Chondrocyte (in vitro differentiated cells): Measurements from ENCODE around the gene PIGV. TPM values are rescaled to one million over a fixed set of nuclear protein-coding genes. Genes with fewer than 3 reads are reported as not detected.

Experiments used
- DNase-seq: peaks from one replicate; pipeline ENCODE4 v3.0.0; 2021; ENCODE audit warnings: mixed read lengths, low spot score
- H3K27ac Mint-ChIP-seq: one replicate; pipeline ENCODE4 v1.8.0; 2021; ENCODE audit warnings: mild to moderate bottlenecking, moderate library complexity, mixed read lengths; ENCODE audit not compliant: unreplicated experiment
- H3K27me3 Mint-ChIP-seq: 2 replicates; pipeline ENCODE4 v1.8.0; 2021; ENCODE audit warnings: low read depth, mixed read lengths
- H3K36me3 Mint-ChIP-seq: 2 replicates; pipeline ENCODE4 v1.8.0; 2021; ENCODE audit warnings: low read depth, mixed read lengths
- H3K4me1 Mint-ChIP-seq: 2 replicates; pipeline ENCODE4 v1.8.0; 2021; ENCODE audit warnings: low read depth, mild to moderate bottlenecking, mixed read lengths
- H3K4me3 Mint-ChIP-seq: one replicate; pipeline ENCODE4 v1.8.0; 2021; ENCODE audit warnings: mild to moderate bottlenecking, moderate library complexity, mixed read lengths; ENCODE audit not compliant: unreplicated experiment
- H3K9me3 Mint-ChIP-seq: 2 replicates; pipeline ENCODE4 v1.8.0; 2021; ENCODE audit warnings: low read depth, mixed read lengths
- total RNA-seq: library from RNA; stranded (reverse); gene quantifications from 3 replicates; pipeline ENCODE4 v1.2.1, GENCODE V29; 2021
- TF ChIP-seq, protein P1 (sequence below): fragments of 200-600 bp; sonication (generic); IDR thresholded peaks from 2 replicates; pipeline ENCODE4 v1.5.0; 2021; ENCODE audit warnings: antibody characterized with exemption, mild to moderate bottlenecking, moderate library complexity

The PIGV gene
- total RNA-seq, 1 donor from 2014 or later = 12.4 TPM

DNA sequence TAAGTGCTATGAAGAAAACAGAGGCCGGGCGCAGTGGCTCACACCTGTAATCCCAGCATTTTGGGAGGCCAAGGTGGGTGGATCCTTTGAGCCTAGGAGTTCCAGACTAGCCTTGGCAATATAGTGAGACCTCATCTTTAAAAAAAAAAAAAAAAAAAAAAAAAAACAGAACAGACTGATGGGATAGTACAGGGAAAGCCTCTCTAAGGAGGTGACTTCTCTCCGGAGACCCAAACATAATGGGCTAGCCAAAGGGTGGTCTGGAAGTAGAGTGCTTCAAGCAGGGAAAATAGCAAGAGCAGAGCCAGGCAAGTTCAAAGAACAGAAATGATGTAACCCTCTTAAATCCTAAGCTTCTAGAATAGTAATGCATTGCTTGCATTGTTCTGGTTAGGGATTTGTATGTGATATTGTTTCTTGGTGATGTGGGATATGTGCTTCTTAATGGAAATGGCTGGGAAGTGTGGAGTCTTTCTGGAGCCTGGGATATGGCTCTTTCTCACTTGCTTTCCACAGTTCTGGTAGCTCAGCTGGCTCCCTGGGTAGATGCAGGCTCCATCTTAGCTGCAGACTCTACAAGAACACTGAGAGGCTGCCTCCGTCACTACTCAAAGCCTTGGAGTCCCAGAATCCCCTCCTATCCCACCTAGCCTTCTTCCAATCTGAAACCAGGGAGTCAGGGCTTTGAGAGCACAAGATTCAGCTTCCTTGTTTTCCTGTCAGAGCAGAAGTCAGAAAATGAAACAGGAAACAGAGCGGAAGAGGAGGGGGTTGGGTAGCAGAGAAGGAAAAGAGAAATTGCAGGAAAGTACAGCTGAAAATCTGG, 1.9 kb upstream of the PIGV start:
- H3K27ac Mint-ChIP-seq = peak overlapping the region; percentile 100
- peaks cover 13% of the 10 kb centered on the region for H3K36me3 Mint-ChIP-seq
- no peak overlapping the region for H3K4me3 Mint-ChIP-seq
- H3K27me3 Mint-ChIP-seq = no peaks in the 10 kb centered on the region
- DNase-seq = no peak
- no peaks in the 10 kb centered on the region for H3K9me3 Mint-ChIP-seq
- peaks cover 73% of the 10 kb centered on the region for H3K4me1 Mint-ChIP-seq
- TF ChIP-seq, protein P1, sequence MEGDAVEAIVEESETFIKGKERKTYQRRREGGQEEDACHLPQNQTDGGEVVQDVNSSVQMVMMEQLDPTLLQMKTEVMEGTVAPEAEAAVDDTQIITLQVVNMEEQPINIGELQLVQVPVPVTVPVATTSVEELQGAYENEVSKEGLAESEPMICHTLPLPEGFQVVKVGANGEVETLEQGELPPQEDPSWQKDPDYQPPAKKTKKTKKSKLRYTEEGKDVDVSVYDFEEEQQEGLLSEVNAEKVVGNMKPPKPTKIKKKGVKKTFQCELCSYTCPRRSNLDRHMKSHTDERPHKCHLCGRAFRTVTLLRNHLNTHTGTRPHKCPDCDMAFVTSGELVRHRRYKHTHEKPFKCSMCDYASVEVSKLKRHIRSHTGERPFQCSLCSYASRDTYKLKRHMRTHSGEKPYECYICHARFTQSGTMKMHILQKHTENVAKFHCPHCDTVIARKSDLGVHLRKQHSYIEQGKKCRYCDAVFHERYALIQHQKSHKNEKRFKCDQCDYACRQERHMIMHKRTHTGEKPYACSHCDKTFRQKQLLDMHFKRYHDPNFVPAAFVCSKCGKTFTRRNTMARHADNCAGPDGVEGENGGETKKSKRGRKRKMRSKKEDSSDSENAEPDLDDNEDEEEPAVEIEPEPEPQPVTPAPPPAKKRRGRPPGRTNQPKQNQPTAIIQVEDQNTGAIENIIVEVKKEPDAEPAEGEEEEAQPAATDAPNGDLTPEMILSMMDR = no peak

DNA sequence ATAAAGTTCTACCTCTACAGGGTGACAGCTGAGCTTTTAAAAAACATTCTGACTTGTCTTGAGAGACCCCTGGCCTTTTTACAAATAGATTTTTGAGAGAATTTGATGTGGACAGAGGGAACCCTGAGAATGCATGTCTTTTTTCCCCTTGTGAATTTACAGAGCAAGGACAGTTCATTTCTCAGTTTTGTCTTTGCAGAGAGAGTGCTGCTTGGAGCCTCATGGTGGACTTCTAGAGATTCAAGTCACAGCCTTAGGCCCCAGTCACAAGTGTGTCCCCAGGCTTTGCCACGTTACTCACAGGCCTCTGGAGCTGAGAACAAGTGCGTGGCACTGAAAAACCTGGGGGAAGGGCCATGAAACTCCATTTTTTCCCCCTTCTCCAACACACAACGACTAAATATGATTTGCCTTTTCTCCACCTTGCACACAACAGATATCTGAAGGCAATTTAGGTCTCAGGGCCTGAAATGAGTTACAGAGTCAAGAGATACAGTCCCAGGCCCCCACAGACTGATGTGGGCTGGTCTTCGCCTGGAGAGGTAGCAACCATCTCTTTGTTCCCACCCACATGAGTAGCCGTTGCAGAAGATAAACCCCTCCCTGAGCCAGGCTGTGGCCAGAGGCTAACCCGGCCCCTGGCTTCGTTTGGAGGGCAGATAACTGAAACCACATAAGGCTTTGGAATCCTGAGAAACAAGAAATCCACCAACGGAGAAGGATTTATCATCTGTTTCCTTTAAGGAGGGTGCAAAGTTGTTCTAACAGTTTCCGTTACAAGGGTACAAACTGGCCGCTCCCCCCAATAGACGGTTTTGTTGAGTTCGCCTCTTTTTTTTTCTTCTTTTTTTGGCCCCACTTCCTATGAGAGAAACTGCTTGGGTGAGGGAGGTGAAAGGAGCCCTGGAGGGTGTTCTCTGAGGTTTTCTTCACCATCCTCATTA, 1.0 kb upstream of the PIGV start:
- H3K27me3 Mint-ChIP-seq = no peaks in the 10 kb centered on the region

DNA sequence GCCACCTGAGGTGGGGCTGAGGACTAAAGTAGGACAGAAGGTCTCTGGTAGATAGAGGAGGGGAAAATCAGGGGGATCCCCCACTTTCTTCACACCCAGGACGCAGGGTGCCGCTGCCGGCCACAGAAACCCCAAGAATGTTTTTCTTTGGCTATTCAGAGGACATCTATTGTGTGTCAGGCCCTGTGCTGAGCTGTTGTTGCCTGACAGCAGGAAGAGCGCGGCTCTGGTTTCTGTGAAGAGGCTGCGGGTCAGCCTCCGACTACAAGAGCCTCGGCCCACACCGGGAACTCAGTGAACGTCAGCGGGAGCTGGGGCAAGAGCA, 407 bp upstream of the PIGV start:
- no peaks in the 10 kb centered on the region for H3K9me3 Mint-ChIP-seq
- peak overlapping the region; percentile 100 for H3K27ac Mint-ChIP-seq
- peaks cover 65% of the 10 kb centered on the region for H3K4me1 Mint-ChIP-seq
- DNase-seq = no peak
- peak overlapping the region; percentile 91 for H3K4me3 Mint-ChIP-seq
- no peaks in the 10 kb centered on the region for H3K27me3 Mint-ChIP-seq
- peaks cover 6% of the 10 kb centered on the region for H3K36me3 Mint-ChIP-seq
- TF ChIP-seq, protein P1 = no peak

More for the DNA sequence above, 1.0 kb upstream of the PIGV start:
- Mint-ChIP-seq H3K4me3 (peak overlapping the region; percentile 91), H3K4me1 (peaks cover 69% of the 10 kb centered on the region), H3K36me3 (peaks cover 8% of the 10 kb centered on the region), H3K9me3 (no peaks in the 10 kb centered on the region), H3K27ac (peak overlapping the region; percentile 100)
- no peak for DNase-seq
- TF ChIP-seq, protein P1 = no peak

DNA sequence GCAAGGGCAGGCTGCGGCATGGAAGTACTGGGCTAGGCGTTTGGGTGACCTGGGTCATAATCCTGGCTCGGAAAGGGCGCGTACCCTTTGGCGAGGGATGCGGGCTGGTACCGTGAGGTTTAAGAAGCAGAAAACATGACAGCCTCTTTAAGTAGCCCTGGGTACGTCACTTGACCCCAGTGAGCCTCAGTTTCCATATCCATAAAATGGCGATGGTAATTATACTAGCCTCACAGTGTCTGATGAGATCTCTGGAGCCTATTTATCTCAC, 700 bp downstream of the PIGV start:
- DNase-seq = no peak
- H3K36me3 Mint-ChIP-seq = peaks cover 4% of the 10 kb centered on the region
- peak overlapping the region; percentile 91 for H3K4me3 Mint-ChIP-seq
- peak overlapping the region; percentile 100 for H3K27ac Mint-ChIP-seq
- no peaks in the 10 kb centered on the region for H3K27me3 Mint-ChIP-seq
- no peaks in the 10 kb centered on the region for H3K9me3 Mint-ChIP-seq
- H3K4me1 Mint-ChIP-seq = peaks cover 54% of the 10 kb centered on the region
- TF ChIP-seq, protein P1 = no peak

DNA sequence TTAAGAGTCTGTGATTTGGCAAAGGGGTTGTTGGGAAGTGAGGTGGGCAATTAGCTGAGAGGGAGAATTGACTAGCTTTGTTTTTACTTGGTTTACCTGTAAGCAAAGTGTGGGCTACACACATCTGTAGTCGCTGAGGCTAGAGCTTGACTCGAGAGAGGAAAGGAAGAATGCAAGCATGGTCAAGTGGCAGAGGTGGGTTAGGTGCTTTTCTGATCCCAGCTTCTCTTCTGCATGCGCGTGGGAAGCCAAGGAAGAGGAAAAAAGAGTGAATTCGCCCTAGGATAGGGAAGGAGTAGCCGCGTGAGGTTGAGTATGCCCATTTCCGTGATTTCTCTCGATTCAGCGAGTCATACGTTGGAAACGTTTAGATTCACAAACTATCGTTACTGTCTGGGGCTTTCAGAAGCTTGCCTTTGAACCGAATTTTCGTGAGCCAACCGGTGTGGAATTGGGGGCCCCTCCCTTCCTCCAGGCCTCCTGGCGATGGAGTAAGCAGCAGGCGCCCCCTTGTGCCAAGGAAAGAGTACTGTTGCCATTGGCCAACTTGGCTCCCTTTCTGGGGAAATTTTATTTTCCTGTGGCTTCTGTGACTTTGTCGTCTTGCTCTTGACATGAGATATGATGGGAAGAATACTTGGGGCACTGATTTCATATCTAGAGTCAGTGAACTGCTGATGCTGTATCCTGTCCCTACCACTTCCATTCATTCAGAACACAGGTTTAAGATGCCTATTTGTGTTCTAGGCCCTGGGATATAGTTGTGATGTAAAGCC, 1.3 kb downstream of the PIGV start:
- Mint-ChIP-seq H3K4me3 (peak overlapping the region; percentile 91), H3K4me1 (peaks cover 48% of the 10 kb centered on the region), H3K27me3 (no peaks in the 10 kb centered on the region), H3K27ac (peak overlapping the region; percentile 100), H3K9me3 (no peaks in the 10 kb centered on the region), H3K36me3 (peaks cover 4% of the 10 kb centered on the region)
- TF ChIP-seq, protein P1 = peak; percentile 99
- DNase-seq = no peak
